GM19099 (cell line): Measurements from ENCODE around the gene KCNE4.

Experiments
- POLR2A ChIP-seq: IDR thresholded peaks from 3 replicates; pipeline ENCODE4 v1.6.1; 2011; ENCODE audit warnings: low read depth; ENCODE audit not compliant: insufficient read length; ENCODE audit errors: extremely low read depth

The KCNE4 gene

DNA sequence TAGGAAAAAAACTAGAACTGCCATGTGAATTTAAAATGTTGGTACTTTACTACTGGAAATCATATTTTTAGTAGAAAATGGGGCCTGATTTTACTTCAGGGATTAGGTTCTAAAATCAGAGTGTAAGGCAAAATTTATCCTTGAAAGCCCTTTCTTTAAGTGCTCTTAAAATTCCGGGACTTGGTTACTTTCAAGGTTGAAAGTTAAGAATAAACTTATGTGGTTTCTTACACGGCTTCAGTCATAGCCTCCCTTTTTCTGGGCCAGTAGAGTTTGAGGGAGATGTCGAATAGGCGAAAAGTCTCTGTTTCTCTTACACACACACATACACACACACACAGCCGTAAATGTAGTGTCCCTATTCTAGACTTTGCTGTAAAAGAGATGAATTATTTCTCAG, 13.1 kb downstream of the KCNE4 start:
- no peak for TF ChIP-seq POLR2A

DNA sequence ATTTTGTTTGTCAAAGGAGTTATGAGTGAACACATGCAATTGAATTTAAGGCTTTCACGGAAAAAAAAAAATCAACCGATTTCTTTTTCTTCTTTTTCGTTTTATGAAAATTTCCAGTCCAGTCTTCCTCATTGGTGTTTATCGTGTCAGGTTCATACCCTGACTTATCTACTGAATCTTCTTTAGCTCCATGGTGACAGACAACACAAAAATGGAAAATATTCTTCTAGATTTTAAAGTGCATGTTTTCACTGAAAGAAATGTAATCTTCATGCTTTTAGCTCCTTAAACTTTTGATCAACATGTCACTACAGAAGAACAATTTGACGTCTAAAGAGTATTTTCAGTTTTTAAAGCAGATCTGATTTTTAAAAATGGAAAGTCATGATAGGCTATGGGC, 14.7 kb downstream of the KCNE4 start:
- no peak for TF ChIP-seq POLR2A

DNA sequence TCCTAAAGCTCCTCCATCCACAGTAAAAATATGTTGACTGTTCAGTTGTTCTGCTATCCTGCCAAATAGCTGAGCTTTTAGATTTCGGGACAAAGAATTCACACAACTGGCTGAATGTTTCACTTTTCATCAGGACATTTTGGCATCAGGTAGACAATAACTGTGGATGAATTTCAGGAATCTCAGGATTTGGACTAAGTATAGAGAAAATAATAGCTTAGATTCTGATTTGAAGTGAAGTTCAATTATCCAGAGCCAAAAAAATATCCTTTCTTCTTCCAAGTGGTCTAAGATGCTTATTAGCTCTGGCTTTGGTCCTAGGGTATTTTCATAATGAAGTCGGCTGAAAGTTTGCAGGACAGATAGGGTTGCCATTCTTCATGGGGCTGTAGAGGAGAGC, 16.1 kb downstream of the KCNE4 start:
- TF ChIP-seq POLR2A = no peak

DNA sequence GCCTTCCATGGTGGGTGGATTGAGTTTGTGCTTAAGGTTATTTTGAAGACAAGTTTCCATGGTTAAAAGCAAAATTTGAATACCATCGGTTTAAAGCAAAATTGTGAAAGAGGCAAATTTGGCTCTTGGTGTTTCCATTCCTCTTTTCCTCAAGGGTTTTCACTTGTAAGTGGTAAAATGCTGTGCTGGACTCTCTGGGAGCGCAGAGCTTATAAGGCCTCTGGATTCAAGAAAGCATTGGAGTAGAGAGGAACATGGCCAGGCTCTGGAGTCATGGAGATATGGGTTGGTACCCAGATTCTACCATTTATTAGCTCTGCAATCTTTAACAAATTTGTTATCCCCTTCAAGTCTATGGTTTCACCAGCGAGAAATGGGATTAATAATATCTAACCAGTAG, 17.5 kb downstream of the KCNE4 start:
- TF ChIP-seq POLR2A = no peak

DNA sequence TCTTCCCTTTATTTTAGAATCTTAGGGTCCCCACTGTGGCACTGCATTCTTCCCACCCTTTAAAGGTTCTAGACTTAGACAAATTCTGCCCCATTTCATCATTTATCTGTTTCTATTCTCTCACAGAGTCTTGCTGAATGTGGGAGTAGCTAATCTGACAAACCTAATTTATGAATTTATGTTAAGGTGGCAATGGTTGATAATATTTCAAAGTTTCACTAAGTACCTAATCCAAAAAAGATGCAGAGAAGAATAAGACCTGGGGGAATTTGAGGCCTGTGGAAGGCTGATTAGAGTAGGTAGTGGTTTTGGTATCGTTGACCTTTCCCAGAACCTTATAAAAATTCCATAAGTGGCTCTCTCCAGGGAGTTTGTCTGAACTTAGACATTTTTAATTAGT, 18.0 kb downstream of the KCNE4 start:
- no peak for TF ChIP-seq POLR2A

DNA sequence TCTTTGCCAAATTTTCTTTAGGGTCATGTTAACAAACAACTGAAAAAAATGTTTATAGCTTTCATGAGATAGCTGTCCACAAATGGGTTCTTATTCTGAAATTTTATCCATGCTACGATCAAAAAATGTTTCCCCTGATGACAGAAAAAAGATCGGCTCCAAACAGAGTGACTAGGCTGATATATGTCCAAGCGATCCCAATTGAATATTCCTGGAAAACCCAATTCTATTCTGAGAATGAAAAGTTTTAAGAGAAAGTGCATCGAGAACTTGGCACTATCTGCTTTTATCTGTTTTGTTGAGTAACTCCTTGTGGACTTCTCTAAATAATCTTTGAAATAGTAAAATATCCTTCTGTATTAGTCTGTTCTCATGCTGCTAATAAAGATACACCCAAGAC, 19.1 kb downstream of the KCNE4 start:
- TF ChIP-seq POLR2A = no peak

DNA sequence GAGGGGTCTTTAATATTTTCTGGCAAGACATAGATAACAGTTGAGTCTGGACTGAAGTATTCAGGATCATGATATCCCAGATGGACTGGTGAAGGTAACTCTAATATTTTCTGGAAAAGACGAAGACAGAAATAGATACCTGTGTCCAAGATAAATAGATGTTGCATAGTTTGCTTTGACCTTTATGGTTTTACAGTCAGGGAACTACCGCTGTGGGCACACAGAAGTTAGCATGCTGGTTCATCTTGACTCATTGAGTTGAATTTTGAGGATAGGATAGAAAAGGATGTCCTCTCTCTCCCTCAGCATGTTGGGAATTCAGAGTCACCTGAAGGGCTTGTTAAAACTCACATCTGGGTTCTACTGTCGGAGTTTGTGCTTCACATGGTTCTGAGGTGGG, 20.8 kb downstream of the KCNE4 start:
- TF ChIP-seq POLR2A = no peak

DNA sequence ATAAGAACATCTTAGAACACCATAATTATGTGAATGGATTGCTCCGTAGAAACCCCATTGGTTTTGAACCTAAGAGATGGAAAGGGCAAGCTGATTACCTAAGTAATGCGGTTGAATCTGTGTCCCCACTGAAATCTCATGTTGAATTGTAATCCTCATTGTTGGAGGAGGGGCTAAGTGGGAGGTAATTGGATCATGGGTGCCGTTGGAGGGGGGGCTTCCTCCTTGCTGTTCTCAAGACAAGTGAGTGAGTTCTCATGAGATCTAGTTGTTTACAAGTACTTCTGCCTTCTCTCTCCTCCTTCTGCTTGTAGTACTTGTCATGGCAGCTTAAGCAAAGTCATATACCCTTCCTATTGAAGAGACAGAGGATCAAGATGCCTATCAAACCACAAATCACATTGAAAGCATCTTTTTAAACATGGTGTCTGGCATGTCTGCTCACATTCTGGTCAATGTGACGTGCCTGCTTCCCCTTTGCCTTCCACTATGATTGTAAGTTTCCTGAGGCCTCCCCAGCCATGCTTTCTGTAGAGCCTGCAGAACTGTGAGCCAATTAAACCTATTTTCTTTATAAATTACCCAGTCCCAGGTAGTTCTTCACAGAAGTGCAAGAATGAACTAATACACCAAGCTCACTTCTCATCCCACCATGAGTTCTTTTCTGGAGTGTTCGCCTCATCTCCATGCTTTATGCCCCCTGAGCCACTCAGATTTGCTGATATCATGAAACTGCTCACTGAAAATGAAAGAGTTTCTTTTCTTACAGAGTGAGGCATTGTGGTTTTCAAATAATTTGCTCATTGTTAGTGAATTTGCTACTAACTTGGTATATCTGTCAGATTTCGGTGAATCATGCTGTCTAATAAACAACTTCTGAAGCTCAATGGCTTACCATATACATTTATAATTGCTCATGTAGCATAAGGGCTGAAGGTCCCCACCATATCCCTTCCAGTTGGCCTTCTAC, 23.6 kb downstream of the KCNE4 start:
- TF ChIP-seq POLR2A = no peak

DNA sequence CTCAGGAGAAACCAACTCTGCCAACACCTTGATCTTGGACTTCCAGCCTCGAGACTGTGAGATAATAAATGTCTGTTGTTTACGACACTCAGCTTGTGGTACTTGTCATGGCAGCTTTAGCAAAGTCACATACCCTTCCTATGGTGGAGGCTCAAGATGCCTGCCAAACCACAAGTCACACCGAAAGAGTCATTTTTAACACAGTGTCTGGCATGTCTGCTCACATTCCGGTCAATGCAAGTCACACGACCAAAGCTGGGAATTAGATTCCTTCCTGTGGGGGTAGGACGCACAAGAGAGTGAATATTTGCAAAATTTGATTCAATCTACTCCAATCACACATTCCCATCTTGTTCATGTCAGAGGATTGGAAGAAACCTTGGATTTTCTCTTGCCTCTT, 24.6 kb downstream of the KCNE4 start:
- no peak for TF ChIP-seq POLR2A

DNA sequence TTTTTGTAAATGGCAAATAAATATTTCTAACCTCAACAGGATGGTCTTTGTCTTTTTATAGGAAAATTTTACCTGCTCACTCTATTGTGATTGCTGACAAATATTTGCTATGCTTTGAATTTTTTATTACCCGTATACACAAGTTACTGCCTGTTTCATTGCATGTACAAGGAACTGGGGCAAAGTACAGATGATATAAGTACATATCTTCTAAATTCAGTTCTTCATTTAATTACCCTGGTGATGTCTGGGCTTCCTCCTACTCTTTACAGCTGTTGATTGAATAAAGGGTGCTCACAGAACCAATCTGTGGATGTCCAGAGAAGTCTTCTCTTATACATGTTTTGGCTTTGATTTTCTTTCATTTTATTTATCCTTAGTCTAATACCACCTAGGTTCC, 26.5 kb downstream of the KCNE4 start:
- no peak for TF ChIP-seq POLR2A

DNA sequence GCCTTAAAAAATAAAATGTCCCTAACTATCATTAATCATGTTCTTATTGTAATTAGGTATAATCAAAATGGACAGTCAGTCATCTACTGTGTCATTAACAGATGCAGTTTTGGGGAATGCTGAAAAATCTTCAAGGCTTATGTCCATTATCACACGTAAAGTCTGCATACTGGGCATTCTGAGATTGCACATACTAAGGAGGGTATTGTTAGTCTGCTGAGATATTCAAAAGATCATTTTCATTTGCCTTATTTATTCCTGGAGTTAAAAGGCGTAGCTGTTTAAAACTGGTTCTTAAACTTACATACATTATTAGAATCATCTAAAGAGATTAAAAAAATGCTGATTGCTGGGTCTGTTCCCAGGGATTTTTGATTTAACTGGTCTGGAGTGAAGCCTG, 27.4 kb downstream of the KCNE4 start:
- TF ChIP-seq POLR2A = no peak

DNA sequence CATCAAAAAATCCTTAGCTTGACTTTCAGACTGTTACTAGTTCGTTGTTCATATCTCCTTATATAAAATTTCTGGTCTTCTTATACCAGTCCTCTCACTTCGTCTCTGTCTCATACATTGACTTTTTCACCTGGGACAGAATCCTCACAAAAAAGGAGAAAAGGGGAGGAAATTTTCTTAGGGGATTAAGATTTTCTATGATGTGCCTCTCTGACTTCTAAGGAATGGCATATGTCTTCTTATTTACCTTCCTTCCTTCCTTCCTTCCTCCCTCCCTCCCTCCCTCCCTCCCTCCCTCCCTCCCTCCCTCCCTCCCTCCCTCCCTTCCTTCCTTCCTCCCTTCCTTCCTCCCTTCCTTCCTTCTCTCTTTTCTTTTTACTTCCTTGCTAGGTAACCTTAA, 27.9 kb downstream of the KCNE4 start:
- no peak for TF ChIP-seq POLR2A

DNA sequence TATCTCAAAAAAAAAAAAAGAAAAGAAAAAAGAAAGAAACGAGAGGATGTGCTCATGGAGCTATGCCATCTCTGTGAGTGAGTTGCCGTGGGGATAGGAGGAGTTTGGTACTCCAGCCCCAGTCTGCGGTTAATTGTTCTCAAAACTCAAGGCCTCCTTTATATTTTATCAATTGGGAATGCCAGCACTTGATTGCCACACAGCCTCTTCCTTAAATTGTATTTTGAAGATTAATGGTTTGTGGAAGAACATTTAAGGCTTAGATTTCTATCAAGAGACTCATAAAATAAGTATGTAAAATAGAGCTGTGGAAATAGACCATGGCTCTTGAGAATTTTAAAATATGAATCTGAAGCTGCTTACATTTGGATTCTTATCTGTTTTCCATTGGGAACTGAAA, 29.8 kb downstream of the KCNE4 start:
- no peak for TF ChIP-seq POLR2A

DNA sequence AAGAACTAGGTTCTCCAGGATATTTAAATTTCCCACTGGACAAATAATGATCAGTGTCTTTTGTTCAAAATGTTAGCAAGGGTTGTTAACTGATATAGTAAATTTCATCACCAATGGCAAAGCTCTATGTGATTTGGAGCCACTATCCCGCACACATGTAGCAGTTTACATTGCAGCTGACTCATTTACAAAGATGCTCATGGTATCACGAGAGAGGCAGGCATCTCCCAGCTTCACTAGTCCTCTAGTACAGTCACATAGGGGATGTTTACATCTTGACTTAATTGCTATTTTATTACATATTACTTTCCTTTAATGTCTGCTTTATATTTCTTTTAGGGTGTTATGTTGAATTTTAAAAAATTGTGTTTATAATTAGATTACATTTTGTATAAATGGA, 30.7 kb downstream of the KCNE4 start:
- TF ChIP-seq POLR2A = no peak

DNA sequence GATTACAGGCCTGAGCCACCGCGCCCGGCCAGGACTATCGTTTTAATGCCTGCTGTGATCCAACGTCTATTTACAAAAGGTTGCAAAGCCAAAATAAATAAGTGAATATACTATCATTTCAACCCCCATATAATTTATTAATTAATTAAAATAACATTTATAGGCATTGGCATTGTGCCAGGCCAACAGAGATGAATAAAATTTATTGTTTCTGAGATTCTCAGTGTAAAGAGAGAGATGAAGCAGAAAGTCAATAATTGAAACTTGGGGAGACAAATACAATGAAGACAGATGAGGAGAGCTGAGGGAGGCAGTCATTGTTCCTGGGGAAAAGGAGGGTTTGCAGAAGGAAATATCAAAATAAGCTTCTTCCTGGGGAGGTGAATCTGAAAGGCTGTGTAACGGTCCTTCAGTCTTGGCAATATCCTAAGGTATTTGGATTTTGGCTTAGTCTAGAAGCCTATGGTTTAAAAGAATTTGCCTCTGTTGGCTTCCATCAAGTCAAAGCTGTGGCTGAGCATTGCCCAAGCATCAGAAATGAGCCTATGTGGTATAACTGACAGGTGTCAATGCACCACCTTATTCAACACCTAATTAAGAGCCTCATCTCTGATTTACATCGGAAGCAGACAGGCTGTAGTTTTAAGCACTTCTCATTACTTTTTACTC, 31.5 kb downstream of the KCNE4 start:
- TF ChIP-seq POLR2A = no peak

DNA sequence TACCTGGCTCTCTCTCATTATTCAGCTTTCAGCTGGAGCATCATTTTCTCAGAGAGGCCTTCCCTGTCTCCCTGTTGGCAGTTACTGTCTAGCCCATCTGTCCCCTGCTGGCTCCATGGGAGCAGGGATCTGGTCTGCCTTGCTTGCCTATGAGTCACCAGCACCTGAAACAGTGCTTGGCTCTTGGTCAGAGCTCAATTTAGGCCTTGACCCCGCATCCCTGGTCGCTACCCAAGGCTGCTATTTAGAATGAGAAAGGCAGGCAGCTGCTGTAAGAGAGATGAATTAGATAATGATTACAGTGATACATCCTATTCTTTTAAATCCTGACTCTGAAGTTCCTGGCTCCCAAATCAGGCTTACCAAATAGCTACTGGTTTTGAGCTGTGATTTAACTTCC, 32.9 kb downstream of the KCNE4 start:
- no peak for TF ChIP-seq POLR2A
